Measurements from ENCODE around the gene ADAM11. TPM values are rescaled to one million over a fixed set of nuclear protein-coding genes. Genes with fewer than 3 reads are reported as not detected.
A peak's percentile ranks its signal among the peaks of the same experiment; 100 is the strongest.

The ADAM11 gene
- total RNA-seq, 1 donor from 2014 or later = 19.0 TPM

DNA sequence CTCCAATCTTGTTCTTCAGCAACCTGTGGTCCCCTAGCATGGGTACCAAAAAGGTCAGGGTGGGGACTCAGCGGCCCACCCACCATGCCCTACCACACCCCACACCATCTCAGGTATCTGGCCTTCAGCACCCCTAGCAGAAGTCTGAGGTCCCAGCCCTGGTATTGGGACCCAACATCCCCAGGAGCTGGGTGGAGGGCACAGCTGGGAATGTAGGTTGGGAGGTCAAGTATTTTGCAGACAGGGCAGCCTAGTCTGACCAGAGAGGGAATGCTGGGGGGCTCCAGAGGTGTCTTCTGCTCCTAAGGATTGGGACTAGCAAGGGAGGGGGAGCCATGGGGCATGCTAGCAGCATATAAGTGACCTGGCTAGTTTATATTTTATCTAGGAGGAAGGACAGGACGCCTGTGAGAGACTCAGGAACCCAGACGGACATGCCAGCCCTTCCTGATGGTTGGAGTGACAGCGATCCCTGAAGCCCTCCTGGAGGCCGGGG is 822 bp upstream of the ADAM11 start:
- no peak for DNase-seq

DNA sequence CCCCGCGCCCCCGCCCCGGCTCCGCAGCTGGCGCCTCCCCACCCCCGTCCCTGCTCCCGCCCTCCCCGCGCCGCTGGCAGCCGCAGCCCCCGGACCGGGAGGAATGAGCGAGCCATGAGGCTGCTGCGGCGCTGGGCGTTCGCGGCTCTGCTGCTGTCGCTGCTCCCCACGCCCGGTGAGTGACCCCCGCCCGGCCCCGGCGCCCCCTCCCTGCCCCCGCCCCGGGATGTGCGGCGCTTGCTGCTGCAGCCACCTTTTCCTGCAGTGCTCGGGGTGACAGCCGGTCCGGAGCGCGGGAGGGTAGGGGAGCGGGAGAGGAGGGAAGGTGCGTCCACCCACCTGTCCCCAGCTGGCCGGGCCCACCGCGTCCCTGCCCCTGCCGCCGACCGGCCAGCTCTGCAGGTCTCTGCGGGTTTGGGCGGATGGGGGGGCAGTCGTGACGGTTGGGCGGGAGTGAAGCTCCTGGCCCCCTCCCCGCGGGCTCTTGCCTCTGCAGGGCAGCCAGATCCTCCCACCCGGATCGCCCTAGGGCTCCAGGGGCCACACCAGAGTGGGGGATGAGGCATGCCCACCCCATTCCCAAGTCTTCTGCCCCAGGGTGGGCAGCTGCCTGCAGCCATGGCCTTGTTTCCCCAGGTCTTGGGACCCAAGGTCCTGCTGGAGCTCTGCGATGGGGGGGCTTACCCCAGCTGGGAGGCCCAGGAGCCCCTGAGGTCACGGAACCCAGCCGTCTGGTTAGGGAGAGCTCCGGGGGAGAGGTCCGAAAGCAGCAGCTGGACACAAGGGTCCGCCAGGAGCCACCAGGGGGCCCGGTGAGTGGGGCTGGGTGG is 513 bp downstream of the ADAM11 start:
- no peak for DNase-seq

DNA sequence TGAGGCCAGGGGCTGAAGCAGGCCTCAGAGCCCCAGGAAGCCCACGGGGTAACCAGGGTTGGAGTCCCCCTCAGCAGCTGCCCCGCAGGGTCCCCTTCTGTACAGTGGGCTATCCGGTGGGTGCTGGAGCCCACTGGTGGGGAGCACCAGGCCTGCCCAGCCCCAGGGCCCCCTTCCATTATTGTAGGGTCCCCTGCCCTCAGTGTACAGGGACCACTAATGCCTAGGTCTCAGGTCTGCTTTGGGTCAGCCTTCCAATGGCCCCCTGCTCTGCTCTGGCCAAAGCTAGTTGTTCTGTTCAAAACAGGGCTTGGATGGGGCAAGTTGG is 1.1 kb downstream of the ADAM11 start:
- DNase-seq = no peak

DNA sequence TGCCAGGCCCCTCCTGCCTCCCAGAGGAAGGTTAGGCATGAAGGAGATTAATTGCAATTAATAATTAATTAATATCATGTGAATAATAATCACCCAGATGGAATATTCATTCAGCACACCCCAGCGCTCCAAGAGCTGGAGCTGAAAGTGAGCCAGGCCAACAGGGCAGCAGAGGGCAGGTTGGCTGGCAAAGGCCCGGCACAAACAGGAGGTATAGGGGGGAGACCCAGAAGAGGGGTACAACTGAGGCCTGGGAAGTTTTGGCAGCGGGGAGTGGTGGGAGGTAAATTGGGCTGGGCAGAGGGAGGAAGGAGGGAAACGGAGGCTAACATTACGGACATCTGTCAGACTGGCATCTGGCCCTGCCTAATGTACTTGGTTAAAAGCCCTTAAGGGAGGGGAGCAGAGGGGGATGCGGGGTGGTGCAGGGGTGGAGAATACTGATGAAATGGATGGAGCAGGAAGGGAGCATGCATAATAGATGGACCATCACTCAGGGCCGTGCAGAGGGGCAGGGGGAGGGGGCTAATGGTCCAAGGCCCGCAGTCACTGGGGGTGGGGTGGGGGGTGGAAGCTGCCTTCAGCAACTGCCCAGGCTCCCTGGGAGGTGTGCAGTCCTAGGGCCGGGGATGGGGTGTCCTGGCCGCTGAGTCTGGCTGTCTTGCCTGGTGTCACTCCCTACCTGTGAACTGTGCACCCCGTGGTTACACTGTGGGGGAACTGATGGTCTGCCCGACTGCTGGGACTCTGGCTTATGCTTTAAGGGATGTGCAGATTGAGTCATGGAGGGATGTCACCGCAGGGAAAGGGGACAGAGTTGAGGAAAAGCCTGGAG is 1.9 kb downstream of the ADAM11 start:
- DNase-seq = no peak

- no peak for DNase-seq
Observed at GRCh38 chr17:44761932-44762810, 3.4 kb downstream of the ADAM11 start.

GRCh38 chr17:44763170-44763569 is 4.4 kb downstream of the ADAM11 start:
- DNase-seq = no peak

- DNase-seq = no peak
Observed at GRCh38 chr17:44765965-44766364, 7.2 kb downstream of the ADAM11 start.

DNA sequence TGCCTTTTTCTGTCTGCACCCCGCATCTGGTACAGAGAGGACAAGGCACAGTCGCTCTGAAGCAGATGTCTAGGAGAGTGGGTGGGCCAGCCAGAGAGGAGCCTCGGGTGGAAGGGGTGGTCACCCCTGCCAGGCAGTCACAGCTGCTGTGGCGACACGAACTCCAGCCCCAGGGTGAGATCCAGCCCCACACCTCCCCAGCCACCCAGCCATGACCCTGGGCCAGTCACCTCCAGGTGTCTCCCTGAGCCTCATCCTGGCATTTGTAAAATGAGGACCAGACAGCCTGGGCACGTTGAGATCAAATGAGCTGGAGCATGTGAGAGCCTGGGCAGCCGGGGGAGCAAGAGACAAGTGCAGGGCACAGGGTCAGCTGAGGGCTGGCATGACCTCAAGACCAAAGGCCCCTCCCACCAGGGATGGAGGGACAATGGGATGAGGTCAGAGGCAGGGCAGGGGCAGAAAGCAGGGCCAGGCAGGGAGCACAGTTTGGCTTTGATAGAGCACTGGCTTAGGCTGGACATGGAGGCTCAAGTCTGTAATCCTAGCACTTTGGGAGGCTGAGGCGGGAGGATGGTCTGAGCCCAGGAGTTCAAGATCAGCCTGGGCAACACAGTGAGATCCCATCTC is 7.7 kb downstream of the ADAM11 start:
- DNase-seq = no peak

GRCh38 chr17:44767493-44767892 is 8.7 kb downstream of the ADAM11 start:
- no peak for DNase-seq

GRCh38 chr17:44768505-44769142 is 9.8 kb downstream of the ADAM11 start:
- DNase-seq = no peak

DNA sequence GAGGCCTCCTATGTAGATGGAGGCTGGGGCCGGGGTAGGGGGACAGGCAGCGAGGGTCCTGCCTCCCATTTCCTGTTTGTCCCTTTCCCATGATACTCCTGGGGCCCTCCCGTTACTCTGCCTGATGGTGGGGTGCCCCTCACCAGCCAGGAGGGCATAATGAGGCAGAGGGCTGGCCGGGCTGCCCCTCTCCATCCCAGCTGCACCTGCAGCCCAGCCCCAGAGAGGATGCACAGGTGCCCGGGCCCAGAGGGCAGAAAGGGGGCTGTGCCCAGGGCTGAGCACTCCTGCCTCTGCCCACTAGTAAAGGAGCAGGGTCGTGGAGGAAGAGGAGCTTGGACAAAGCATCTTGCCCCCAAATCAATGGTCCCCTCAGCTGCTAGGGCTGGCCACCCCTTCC is 10.4 kb downstream of the ADAM11 start:
- DNase-seq = no peak

- DNase-seq = no peak
Observed at GRCh38 chr17:44769647-44770084, 10.9 kb downstream of the ADAM11 start.

GRCh38 chr17:44770166-44770925 is 11.6 kb downstream of the ADAM11 start:
- no peak for DNase-seq

DNA sequence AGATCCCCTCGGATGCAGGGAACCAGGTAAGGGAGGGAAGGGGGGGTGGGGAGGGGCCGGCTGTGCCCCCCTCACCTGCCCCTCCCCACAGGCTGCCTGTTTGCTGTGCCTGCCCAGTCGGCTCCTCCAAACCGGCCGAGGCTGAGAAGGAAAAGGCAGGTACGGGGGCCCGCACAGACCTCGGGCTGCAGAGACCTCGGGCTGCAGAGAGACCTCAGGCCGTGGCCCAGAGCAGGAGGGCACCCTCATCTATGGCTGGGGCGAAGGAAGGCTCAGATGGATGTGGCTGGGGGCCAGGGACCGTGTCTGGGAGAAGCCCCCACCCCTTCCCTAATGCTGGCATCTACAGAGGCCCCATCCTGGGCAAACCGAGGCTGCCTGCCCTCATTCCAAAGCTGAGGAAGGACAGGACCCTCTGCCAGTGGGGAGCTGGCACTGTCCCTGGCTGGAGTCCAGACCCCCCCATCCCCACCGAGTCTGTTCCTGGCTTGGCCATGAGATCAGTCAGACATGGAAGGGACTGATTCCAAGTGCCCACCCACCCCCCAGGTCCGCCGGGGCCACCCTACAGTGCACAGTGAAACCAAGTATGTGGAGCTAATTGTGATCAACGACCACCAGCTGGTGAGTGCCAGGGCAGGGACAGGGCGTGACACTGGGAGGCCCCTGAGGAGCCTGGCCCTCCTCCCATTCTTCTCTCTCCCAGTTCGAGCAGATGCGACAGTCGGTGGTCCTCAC is 13.7 kb downstream of the ADAM11 start:
- no peak for DNase-seq

DNA sequence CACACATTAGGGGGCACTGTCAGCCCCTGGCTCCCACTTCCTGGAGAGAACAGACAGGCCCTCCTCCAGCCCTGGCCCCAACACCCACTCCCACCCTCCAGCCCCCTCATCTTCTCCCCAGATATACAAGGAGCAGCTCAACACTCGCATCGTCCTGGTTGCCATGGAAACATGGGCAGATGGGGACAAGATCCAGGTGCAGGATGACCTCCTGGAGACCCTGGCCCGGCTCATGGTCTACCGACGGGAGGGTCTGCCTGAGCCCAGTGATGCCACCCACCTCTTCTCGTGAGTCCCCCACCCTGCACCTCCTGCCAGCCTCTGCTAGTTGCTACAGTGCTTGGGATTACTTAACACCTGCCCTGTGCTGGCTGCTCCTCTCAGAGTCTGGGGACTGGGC is 14.4 kb downstream of the ADAM11 start:
- DNase-seq = no peak

GRCh38 chr17:44774271-44775135 is 15.7 kb downstream of the ADAM11 start:
- peak; percentile 72 for DNase-seq

DNA sequence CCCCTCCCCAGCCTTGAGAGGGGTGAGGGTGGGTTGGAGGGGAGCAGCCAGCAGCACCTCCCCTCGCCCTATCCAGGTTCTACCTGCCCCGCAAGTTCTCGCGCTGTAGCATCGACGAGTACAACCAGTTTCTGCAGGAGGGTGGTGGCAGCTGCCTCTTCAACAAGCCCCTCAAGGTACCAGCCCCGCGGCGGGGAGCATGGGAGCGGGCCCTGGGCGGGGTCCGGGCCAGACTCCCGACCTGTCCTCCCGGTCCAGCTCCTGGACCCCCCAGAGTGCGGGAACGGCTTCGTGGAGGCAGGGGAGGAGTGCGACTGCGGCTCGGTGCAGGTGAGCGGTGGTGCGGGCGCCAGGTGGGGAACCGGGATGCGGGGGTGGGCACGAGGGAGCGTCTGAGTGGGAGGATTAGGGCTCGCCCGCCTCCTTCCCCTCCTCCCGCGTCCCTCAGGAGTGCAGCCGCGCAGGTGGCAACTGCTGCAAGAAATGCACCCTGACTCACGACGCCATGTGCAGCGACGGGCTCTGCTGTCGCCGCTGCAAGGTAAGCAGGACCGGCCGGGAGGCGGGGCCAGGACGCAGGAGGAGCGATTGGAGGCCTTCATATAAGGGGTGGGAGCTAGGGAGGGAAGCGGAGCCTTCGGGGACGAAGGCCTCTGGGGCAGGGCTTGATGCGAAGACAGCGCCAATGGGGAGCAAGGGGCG is 16.5 kb downstream of the ADAM11 start:
- DNase-seq = peak; percentile 96

Measured in occipital lobe (tissue), 2 donors.